GM18520 (cell line): ENCODE results near the gene CPT1B.
"Not testable (repeated sequence)": the region's sequence is repeated elsewhere in the genome, so short reads cannot be mapped to it uniquely, and the experiment has no call there.

Experiments used
- ATAC-seq: cut with Tn5 transposase; IDR thresholded peaks from one replicate; pipeline ENCODE4 v1.9.1; 2021; ENCODE audit not compliant: unreplicated experiment

The CPT1B gene

GRCh38 chr22:50610041-50610451 is 31.8 kb upstream of the CPT1B start:
- no peak for ATAC-seq

DNA sequence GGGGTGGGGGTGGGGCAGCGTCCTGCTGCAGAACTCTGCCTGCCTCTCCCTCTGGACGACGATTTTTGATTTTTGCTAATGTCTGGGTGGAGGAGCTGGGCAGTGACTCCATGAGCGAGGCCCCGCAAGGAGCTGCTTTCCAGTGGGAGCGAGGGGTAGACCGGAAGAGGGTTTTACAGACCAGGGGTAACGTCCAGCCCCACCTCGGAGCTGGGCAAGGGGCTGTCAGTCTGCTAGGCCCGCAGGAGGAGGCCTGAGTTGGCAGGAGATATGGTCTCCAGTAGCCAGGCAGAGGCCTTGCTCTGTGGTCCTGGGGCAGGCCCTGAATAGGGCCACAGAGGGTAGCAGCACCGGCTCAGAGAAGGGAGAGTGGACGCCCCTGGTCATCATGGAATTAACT is 31.4 kb upstream of the CPT1B start:
- no peak for ATAC-seq

DNA sequence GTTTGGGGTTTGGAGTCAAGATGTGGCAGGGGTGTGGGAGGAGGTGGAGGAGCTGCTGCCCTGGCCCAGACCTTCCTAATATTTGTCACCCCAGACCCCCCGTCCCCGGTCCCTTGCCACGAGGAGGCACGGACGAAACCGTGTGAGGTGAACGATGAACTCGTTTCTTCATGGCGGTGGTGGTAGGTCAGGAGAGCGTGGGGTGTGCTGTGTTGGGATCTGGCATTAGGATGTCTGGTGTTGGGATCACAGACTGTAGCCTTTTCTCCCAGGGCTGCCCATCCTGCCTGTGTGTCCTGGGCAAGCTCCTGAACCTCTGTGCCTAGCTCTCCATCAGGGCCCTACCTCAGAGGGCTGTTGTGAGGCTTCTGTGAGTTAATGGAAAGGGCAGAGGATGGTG is 30.8 kb upstream of the CPT1B start:
- no peak for ATAC-seq

- not testable (repeated sequence) for ATAC-seq
These were observed 30.0 kb upstream of the CPT1B start for GRCh38 chr22:50608058-50608840.

GRCh38 chr22:50607659-50608020 is 29.4 kb upstream of the CPT1B start:
- no peak for ATAC-seq

GRCh38 chr22:50606946-50607658 is 28.9 kb upstream of the CPT1B start:
- no peak for ATAC-seq

DNA sequence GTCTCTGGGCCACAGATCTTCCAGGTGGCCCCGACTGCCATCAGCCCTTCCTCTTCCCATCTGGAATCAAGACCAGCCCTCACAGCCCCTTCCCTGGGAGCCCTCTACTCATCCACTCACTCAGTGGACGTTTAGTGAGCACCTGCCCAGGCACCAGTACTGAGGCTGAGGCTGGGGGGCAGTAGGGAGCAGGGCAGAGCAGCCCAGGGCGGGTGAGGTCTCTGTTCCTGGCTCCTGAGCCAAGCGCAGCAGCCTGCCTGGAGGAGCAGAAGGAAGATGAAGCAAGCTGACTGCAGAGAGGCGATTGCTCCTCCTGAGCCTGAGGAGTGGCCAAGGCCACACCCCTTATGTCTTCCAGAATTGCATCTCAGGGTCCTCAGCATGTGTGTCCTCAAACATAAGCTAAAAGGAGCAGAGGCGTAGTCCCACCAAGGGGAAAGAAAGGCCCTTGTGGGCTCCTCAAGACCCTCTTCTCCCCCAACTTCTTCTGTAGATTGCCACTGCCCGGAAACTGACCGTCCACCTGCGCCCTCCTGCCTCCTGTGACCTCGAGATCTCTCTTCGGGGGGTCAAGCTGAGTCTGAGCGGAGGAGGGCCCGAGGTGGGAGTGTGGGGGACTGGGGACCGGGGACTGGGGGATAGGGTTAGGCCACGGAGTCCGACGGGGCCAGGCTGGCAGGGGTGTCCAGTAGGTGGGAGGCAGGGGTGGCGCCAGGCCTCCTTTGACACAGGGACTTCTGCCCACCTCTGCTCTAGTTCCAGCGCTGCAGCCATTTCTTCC is 28.1 kb upstream of the CPT1B start:
- ATAC-seq, result no peak

- no peak for ATAC-seq
These were observed 27.4 kb upstream of the CPT1B start for GRCh38 chr22:50605613-50606074.

GRCh38 chr22:50605002-50605612 is 26.9 kb upstream of the CPT1B start:
- no peak for ATAC-seq

DNA sequence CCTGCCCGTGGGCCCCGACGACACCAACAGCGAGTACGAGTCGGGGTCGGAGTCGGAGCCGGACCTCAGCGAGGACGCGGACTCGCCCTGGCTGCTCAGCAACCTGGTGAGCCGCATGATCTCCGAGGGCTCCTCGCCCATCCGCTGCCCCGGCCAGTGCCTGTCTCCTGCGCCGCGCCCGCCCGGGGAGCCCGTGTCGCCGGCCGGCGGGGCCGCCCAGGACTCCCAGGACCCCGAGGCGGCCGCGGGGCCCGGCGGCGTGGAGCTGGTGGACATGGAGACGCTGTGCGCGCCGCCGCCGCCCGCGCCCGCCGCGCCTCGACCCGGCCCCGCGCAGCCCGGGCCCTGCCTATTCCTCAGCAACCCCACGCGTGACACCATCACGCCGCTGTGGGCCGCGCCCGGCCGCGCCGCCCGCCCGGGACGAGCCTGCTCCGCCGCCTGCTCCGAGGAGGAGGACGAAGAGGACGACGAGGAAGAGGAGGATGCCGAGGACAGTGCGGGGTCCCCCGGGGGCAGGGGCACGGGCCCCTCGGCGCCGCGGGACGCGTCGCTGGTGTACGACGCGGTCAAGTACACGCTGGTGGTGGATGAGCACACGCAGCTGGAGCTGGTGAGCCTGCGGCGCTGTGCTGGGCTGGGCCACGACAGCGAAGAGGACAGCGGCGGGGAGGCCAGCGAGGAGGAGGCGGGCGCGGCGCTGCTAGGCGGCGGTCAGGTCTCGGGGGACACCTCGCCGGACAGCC is 26.2 kb upstream of the CPT1B start:
- ATAC-seq, result no peak

DNA sequence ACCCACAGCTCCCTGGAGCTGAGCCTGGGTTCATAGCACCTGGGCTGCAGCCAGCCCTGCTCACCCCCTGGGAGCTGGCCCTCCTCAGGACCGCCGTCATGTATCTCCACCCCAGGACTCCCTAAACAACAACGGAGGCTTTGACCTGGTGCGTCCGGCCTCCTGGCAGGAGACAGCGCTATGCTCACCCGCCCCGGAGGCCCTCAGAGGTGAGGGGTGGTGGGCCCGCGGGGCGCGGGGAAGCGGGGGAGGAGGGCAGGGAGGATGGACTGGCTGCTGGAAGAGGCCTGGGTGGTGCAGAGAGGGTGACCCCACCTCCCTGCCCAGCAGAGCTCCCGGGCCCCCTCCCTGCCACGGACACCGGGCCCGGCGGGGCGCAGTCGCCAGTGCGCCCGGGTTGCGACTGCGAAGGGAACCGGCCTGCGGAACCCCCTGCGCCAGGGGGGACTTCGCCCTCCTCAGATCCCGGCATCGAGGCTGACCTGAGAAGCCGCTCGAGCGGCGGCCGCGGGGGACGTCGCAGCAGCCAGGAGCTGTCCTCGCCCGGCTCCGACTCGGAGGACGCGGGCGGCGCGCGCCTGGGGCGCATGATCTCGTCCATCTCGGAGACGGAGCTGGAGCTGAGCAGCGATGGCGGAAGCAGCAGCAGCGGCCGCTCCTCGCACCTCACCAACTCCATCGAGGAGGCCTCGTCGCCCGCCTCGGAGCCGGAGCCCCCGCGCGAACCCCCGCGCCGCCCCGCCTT is 25.5 kb upstream of the CPT1B start:
- no peak for ATAC-seq

GRCh38 chr22:50602338-50602700 is 24.1 kb upstream of the CPT1B start:
- ATAC-seq, result no peak

GRCh38 chr22:50601669-50602337 is 23.6 kb upstream of the CPT1B start:
- ATAC-seq, result no peak

DNA sequence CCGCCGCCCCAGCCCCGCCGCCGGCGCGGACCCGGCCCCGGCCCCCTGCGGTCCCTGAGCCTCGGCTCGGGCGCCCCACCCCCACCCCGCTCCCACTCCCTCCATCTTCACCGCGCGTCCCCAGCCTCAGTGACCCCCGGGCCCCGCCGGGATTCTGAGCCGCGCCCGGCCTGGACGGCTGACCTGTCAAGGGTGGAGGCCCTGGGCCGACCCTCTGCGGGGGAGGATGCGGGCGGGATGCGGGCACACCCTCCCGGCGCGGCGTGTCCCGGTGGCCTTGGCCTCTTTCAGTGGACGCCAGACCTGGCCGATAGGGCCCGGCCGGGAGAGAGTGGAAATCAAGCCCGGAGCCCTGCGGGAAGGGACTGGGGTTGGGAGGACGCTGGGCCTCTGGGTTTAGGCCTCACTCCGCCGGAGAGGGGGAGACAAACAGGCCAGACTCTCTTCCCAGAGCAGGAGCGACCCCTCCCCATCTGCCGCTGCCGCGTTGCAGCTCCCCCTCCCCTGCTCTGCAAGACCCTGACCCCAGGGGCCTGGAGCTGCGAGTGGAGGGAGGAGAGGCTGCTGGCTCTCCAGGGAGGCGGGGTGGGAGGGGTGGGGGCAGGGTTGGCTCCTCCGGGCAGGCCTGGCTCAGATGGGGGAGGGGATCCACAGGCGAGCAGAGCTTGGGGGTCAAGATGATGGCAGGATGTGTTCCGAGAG is 22.9 kb upstream of the CPT1B start:
- ATAC-seq, result no peak

GRCh38 chr22:50600538-50600937 is 22.3 kb upstream of the CPT1B start, which contains the start of gene MAPK8IP2:
TSS of gene MAPK8IP2 (plus strand) at chr22:50600793. CDS start at chr22:50600819, 26 bp downstream.
- ATAC-seq, result no peak

GRCh38 chr22:50599816-50600455 is 21.7 kb upstream of the CPT1B start:
- ATAC-seq, result no peak

DNA sequence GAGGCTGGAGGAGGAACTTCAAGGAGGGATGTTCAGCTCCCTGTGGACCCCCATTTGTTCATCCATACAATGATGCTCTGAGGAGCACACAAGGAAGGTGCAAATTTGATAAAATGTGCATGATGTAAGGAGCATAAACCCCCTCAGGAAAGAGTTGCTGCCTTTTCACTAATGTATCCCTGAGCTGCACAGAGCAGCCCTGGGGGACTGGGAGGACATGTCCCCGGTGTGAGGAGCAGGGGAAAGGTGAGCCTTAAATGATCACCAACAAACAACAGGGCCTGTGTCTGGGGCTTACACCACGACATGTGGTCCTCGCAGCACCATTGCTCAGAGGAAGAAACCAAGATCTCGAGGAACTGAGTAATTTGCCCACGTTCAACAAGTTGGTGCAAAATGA is 18.9 kb upstream of the CPT1B start:
- no peak for ATAC-seq

- ATAC-seq, result no peak
These were observed 17.0 kb upstream of the CPT1B start for GRCh38 chr22:50595189-50595588.
